Stimulated activated CD8-positive, alpha-beta memory T cell treated with anti-CD3 and anti-CD28 coated beads, Interleukin-15, amount 100 ng/mL, for 1 hour (primary cell): Measurements from ENCODE around the gene YPEL5.
A peak's percentile ranks its signal among the peaks of the same experiment; 100 is the strongest.

Source experiments
- DNase-seq: peaks from one replicate; pipeline ENCODE4 v3.0.0-alpha.2; 2020; ENCODE audit warnings: low read depth

Gene YPEL5

GRCh38 chr2:30165050-30165520, 18.3 kb downstream of the YPEL5 start:
- peak; percentile 10 for DNase-seq

- no peak for DNase-seq
Observed at GRCh38 chr2:30165617-30166016, 18.8 kb downstream of the YPEL5 start.

- no peak for DNase-seq
Observed at GRCh38 chr2:30172627-30173026, 25.8 kb downstream of the YPEL5 start.

- DNase-seq: no peak
Observed at GRCh38 chr2:30177440-30177839, 30.6 kb downstream of the YPEL5 start.

- DNase-seq: no peak
Observed at GRCh38 chr2:30177956-30178355, 31.1 kb downstream of the YPEL5 start.

- no peak for DNase-seq
Observed at GRCh38 chr2:30178618-30179434, 32.0 kb downstream of the YPEL5 start.

GRCh38 chr2:30179536-30179935, 32.7 kb downstream of the YPEL5 start:
- no peak for DNase-seq

- DNase-seq: no peak
Observed at GRCh38 chr2:30180226-30180625, 33.4 kb downstream of the YPEL5 start.

GRCh38 chr2:30181176-30181575, 34.4 kb downstream of the YPEL5 start:
- DNase-seq: no peak

- no peak for DNase-seq
Observed at GRCh38 chr2:30184035-30184434, 37.2 kb downstream of the YPEL5 start.

GRCh38 chr2:30185178-30185577, 38.4 kb downstream of the YPEL5 start:
- DNase-seq: no peak

GRCh38 chr2:30188292-30188691, 41.5 kb downstream of the YPEL5 start:
- no peak for DNase-seq

- no peak for DNase-seq
Observed at GRCh38 chr2:30190637-30191036, 43.8 kb downstream of the YPEL5 start.

GRCh38 chr2:30191107-30191506, 44.3 kb downstream of the YPEL5 start:
- DNase-seq: no peak

- DNase-seq: no peak
Observed at GRCh38 chr2:30191819-30192271, 45.0 kb downstream of the YPEL5 start.

GRCh38 chr2:30192314-30192713, 45.5 kb downstream of the YPEL5 start:
- no peak for DNase-seq

GRCh38 chr2:30193104-30193681, 46.4 kb downstream of the YPEL5 start:
- DNase-seq: no peak

GRCh38 chr2:30194421-30194820, 47.6 kb downstream of the YPEL5 start:
- no peak for DNase-seq

GRCh38 chr2:30195016-30195415, 48.2 kb downstream of the YPEL5 start:
- DNase-seq: no peak

- no peak for DNase-seq
Observed at GRCh38 chr2:30197570-30198192, 50.9 kb downstream of the YPEL5 start.

GRCh38 chr2:30201990-30202389, 55.2 kb downstream of the YPEL5 start:
- DNase-seq: no peak

GRCh38 chr2:30203156-30203555, 56.3 kb downstream of the YPEL5 start:
- no peak for DNase-seq

- DNase-seq: no peak
Observed at GRCh38 chr2:30204281-30204680, 57.5 kb downstream of the YPEL5 start.
